Mesenchymal stem cell (in vitro differentiated cells and primary cell): ENCODE data around the gene NETO1.
A peak's percentile ranks its signal among the peaks of the same experiment; 100 is the strongest.

ENCODE experiments used
- DNase-seq: peaks from one replicate; pipeline ENCODE4 v3.0.0-alpha.2; 2013
- H2AFZ ChIP-seq: one replicate; pipeline ENCODE4 v1.6.1; 2013; ENCODE audit warnings: low read depth, mild to moderate bottlenecking, control low read depth, inconsistent platforms, low read length, moderate library complexity
- H2AK5ac ChIP-seq: 2 replicates; pipeline ENCODE4 v1.6.1; 2013; ENCODE audit warnings: low read length, moderate library complexity, mild to moderate bottlenecking, inconsistent platforms; ENCODE audit not compliant: severe bottlenecking
- H2BK120ac ChIP-seq: one replicate; pipeline ENCODE4 v1.6.1; 2013; ENCODE audit warnings: low read depth, mild to moderate bottlenecking, inconsistent platforms, low read length, moderate library complexity
- H2BK12ac ChIP-seq, 2 experiments: one replicate each; pipeline ENCODE4 v1.6.1; 2013; ENCODE audit warnings: inconsistent platforms in 2 of 2, low read length in 2 of 2, mild to moderate bottlenecking in 2 of 2, moderate library complexity in 2 of 2, control low read depth in 1 of 2
- H2BK15ac ChIP-seq: one replicate; pipeline ENCODE4 v1.6.1; 2013; ENCODE audit warnings: mild to moderate bottlenecking, low read depth, inconsistent platforms; ENCODE audit not compliant: poor library complexity, severe bottlenecking
- H2BK5ac ChIP-seq: 2 replicates; pipeline ENCODE4 v1.6.1; 2013; ENCODE audit warnings: low read depth, mild to moderate bottlenecking, low read length, control low read depth, inconsistent platforms; ENCODE audit not compliant: poor library complexity, severe bottlenecking
- H3K14ac ChIP-seq, 2 experiments: one replicate each; pipeline ENCODE4 v1.6.1; 2013; ENCODE audit warnings: inconsistent platforms in 2 of 2, low read length in 2 of 2, control low read depth in 1 of 2, mild to moderate bottlenecking in 1 of 2, moderate library complexity in 1 of 2
- H3K18ac ChIP-seq, 2 experiments: one replicate each; pipeline ENCODE4 v1.6.1; 2013; ENCODE audit warnings: inconsistent platforms in 2 of 2, low read length in 2 of 2, control low read depth in 1 of 2, low read depth in 1 of 2, mild to moderate bottlenecking in 1 of 2
- H3K23ac ChIP-seq, 2 experiments: one replicate each; pipeline ENCODE4 v1.6.1; 2013; ENCODE audit warnings: inconsistent platforms in 2 of 2, low read length in 2 of 2, mild to moderate bottlenecking in 2 of 2, moderate library complexity in 2 of 2, control low read depth in 1 of 2
- H3K27ac ChIP-seq: 2 replicates; pipeline ENCODE4 v1.5.1; 2013; ENCODE audit warnings: mild to moderate bottlenecking, moderate library complexity, low read length, control low read depth, inconsistent platforms; ENCODE audit not compliant: poor library complexity, severe bottlenecking
- H3K27me3 ChIP-seq, 2 experiments: 2 replicates each; pipeline versions ENCODE4 v1.6.1 to v1.7.0; 2013; ENCODE audit warnings: low read length in 2 of 2, mild to moderate bottlenecking in 2 of 2, moderate library complexity in 2 of 2, control low read depth in 1 of 2, inconsistent platforms in 1 of 2; ENCODE audit not compliant: control insufficient read depth in 1 of 2, insufficient read depth in 1 of 2
- H3K36me3 ChIP-seq, 2 experiments: 2 replicates each; pipeline versions ENCODE4 v1.6.1 to v1.7.0; 2013; ENCODE audit warnings: low read length in 2 of 2, control low read depth in 1 of 2, inconsistent platforms in 1 of 2, low read depth in 1 of 2, mild to moderate bottlenecking in 1 of 2; ENCODE audit not compliant: insufficient read depth in 2 of 2, control insufficient read depth in 1 of 2
- H3K4ac ChIP-seq, 2 experiments: one replicate each; pipeline ENCODE4 v1.6.1; 2013; ENCODE audit warnings: inconsistent platforms in 2 of 2, low read length in 2 of 2, mild to moderate bottlenecking in 2 of 2, moderate library complexity in 2 of 2, control low read depth in 1 of 2, low read depth in 1 of 2
- H3K4me1 ChIP-seq: 2 replicates; pipeline ENCODE4 v1.6.1; 2013; ENCODE audit warnings: low read depth, low read length, control low read depth; ENCODE audit not compliant: control insufficient read depth, insufficient read depth
- H3K4me2 ChIP-seq: 2 replicates; pipeline ENCODE4 v1.6.1; 2013; ENCODE audit warnings: low read length, mild to moderate bottlenecking, inconsistent platforms; ENCODE audit not compliant: poor library complexity, severe bottlenecking
- H3K4me3 ChIP-seq, 2 experiments: 2 replicates each; pipeline versions ENCODE4 v1.5.1 to v1.7.0; 2013; ENCODE audit warnings: low read length in 2 of 2, mild to moderate bottlenecking in 2 of 2, control low read depth in 1 of 2, low read depth in 1 of 2; ENCODE audit not compliant: insufficient read depth in 1 of 2
- H3K79me1 ChIP-seq: replicated peaks from 2 replicates; pipeline ENCODE4 v1.6.1; 2013; ENCODE audit warnings: mild to moderate bottlenecking, control low read depth, low read length, inconsistent platforms; ENCODE audit not compliant: poor library complexity, severe bottlenecking
- H3K9ac ChIP-seq: 2 replicates; pipeline ENCODE4 v1.7.0; 2013; ENCODE audit warnings: mild to moderate bottlenecking, low read length, moderate library complexity
- H3K9me3 ChIP-seq: 2 replicates; pipeline ENCODE4 v1.7.0; 2013; ENCODE audit warnings: mild to moderate bottlenecking, low read length; ENCODE audit not compliant: control insufficient read depth
- H4K8ac ChIP-seq: one replicate; pipeline ENCODE4 v1.6.1; 2013; ENCODE audit warnings: inconsistent platforms, mild to moderate bottlenecking, low read length, moderate library complexity
- H4K91ac ChIP-seq: one replicate; pipeline ENCODE4 v1.6.1; 2013; ENCODE audit warnings: mild to moderate bottlenecking, low read length, inconsistent platforms
- WGBS: methylation state at CpG from one replicate; pipeline ENCODE4 v1.1.7; 2013; ENCODE audit warnings: mixed read lengths; 5-methylcytosine and 5-hydroxymethylcytosine counted together

Gene NETO1

GRCh38 chr18:72899338-72899737, 31.6 kb upstream of the NETO1 start:
- Histone ChIP-seq H2AFZ (no peak overlapping the region), H3K27me3 (no peaks in the 10 kb centered on the region), H3K4ac (no peak overlapping the region), H3K4me2 (no peak overlapping the region), H3K27ac (peak overlapping the region; percentile 43), H3K18ac (no peak overlapping the region), H2BK12ac (no peak overlapping the region), H4K8ac (no peak overlapping the region), H3K23ac (no peak overlapping the region), H3K4me3 (no peak overlapping the region), H3K9ac (no peak overlapping the region), H2BK5ac (no peak overlapping the region), H3K4me1 (peaks cover 8% of the 10 kb centered on the region), H2BK15ac (no peak overlapping the region), H3K14ac (no peak overlapping the region), H2AK5ac (no peak overlapping the region), H3K9me3 (peaks cover 6% of the 10 kb centered on the region), H3K36me3 (no peaks in the 10 kb centered on the region), H3K79me1 (no peaks in the 10 kb centered on the region), H4K91ac (no peak overlapping the region), H2BK120ac (no peak overlapping the region)
- no peak for DNase-seq
- WGBS: 59% methylated on average over 4 of the region's 4 CpGs

GRCh38 chr18:72898870-72899269, 31.1 kb upstream of the NETO1 start:
- Histone ChIP-seq H3K36me3 (no peaks in the 10 kb centered on the region), H3K27ac (no peak overlapping the region), H2BK12ac (no peak overlapping the region), H3K27me3 (no peaks in the 10 kb centered on the region), H3K23ac (no peak overlapping the region), H4K8ac (no peak overlapping the region), H3K14ac (no peak overlapping the region), H2BK120ac (no peak overlapping the region), H3K9ac (no peak overlapping the region), H3K4me1 (peaks cover 8% of the 10 kb centered on the region), H3K4ac (no peak overlapping the region), H2BK15ac (no peak overlapping the region), H3K9me3 (peaks cover 6% of the 10 kb centered on the region), H2BK5ac (no peak overlapping the region), H4K91ac (no peak overlapping the region), H3K4me3 (no peak overlapping the region), H2AFZ (no peak overlapping the region), H2AK5ac (no peak overlapping the region), H3K79me1 (no peaks in the 10 kb centered on the region), H3K4me2 (no peak overlapping the region), H3K18ac (no peak overlapping the region)
- DNase-seq: no peak
- WGBS: 83% methylated on average over 2 of the region's 3 CpGs

- Histone ChIP-seq H3K4me3 (no peak overlapping the region), H4K91ac (no peak overlapping the region), H3K9ac (no peak overlapping the region), H3K36me3 (no peaks in the 10 kb centered on the region), H3K18ac (no peak overlapping the region), H3K79me1 (no peaks in the 10 kb centered on the region), H3K23ac (no peak overlapping the region), H2BK120ac (no peak overlapping the region), H2BK15ac (no peak overlapping the region), H2BK5ac (no peak overlapping the region), H3K27me3 (no peaks in the 10 kb centered on the region), H2AFZ (no peak overlapping the region), H3K4me1 (peaks cover 8% of the 10 kb centered on the region), H3K9me3 (peaks cover 7% of the 10 kb centered on the region), H4K8ac (no peak overlapping the region), H2BK12ac (no peak overlapping the region), H3K4me2 (no peak overlapping the region), H2AK5ac (no peak overlapping the region), H3K4ac (no peak overlapping the region), H3K27ac (no peak overlapping the region), H3K14ac (no peak overlapping the region)
- no CpG with 5 or more reads among the region's 2 CpGs for WGBS
- DNase-seq: no peak
Observed at GRCh38 chr18:72895548-72895947, 27.8 kb upstream of the NETO1 start.

- H3K4me1 ChIP-seq: no peaks in the 10 kb centered on the region
- WGBS: 72% methylated on average over 3 of the region's 3 CpGs
- no peak for DNase-seq
Observed at GRCh38 chr18:72878561-72878960, 10.8 kb upstream of the NETO1 start.

More at GRCh38 chr18:72878561-72878960, 10.8 kb upstream of the NETO1 start:
- no peak overlapping the region for H3K14ac ChIP-seq
- no peak overlapping the region for H2BK12ac ChIP-seq
- no peaks in the 10 kb centered on the region for H3K27me3 ChIP-seq
- H3K18ac ChIP-seq: no peak overlapping the region
- H3K4me3 ChIP-seq: no peak overlapping the region
- H3K23ac ChIP-seq: no peak overlapping the region
- H2BK15ac ChIP-seq: no peak overlapping the region
- no peak overlapping the region for H3K4me2 ChIP-seq
- no peak overlapping the region for H2BK120ac ChIP-seq
- no peak overlapping the region for H3K9ac ChIP-seq
- H4K8ac ChIP-seq: no peak overlapping the region
- no peaks in the 10 kb centered on the region for H3K36me3 ChIP-seq
- no peak overlapping the region for H2AK5ac ChIP-seq
- H3K4ac ChIP-seq: no peak overlapping the region
- H3K79me1 ChIP-seq: no peaks in the 10 kb centered on the region
- H2AFZ ChIP-seq: no peak overlapping the region
- no peak overlapping the region for H3K27ac ChIP-seq
- H4K91ac ChIP-seq: no peak overlapping the region
- H2BK5ac ChIP-seq: no peak overlapping the region
- peaks cover 7% of the 10 kb centered on the region for H3K9me3 ChIP-seq
